ENCODE results near the gene MTOR. TPM values are rescaled to one million over a fixed set of nuclear protein-coding genes. Genes with fewer than 3 reads are reported as not detected.
A peak's percentile ranks its signal among the peaks of the same experiment; 100 is the strongest.

MTOR gene
- total and polyA plus RNA-seq, 5 experiments from 2014 or later, result 3.5 to 45.9 (median 7.2) TPM

GRCh38 chr1:11293856-11294255 is 31.5 kb upstream of the MTOR start:
- Mint-ChIP-seq H3K27me3 (no peaks in the 10 kb centered on the region), H3K4me3 (no peak overlapping the region), H3K36me3 (peaks cover 0 to 35% (median 11%) of the 10 kb centered on the region in 3 donors), H3K4me1 (peaks cover 30 to 56% (median 49%) of the 10 kb centered on the region in 4 donors), H3K9me3 (no peaks in the 10 kb centered on the region), H3K27ac (peak overlapping the region in 4 of 10 donors; percentile 46 to 87 (median 60))
- POLR2A ChIA-PET, result no interaction called here
- DNase-seq, result peak in 1 of 10 donors; percentile 2
- no peak for ATAC-seq

- Mint-ChIP-seq H3K4me3 (peak overlapping the region in 4 of 10 donors; percentile 4 to 47 (median 24)), H3K27me3 (no peaks in the 10 kb centered on the region), H3K27ac (peak overlapping the region in 7 of 10 donors; percentile 15 to 73 (median 43)), H3K36me3 (peaks cover 0 to 57% (median 17%) of the 10 kb centered on the region in 3 donors), H3K9me3 (no peaks in the 10 kb centered on the region), H3K4me1 (peaks cover 30 to 69% (median 59%) of the 10 kb centered on the region in 4 donors)
- ATAC-seq (no peak), DNase-seq (peak in 1 of 10 donors; percentile 4)
- POLR2A ChIA-PET, result interaction anchor here (2.0 kb wide), 1 partner anchor 8 kb away, joined by 6 read pairs; no protein-coding TSS in a partner anchor
Observed at GRCh38 chr1:11291049-11291448, 28.7 kb upstream of the MTOR start.

- H3K36me3 Mint-ChIP-seq, result peaks cover 0 to 68% (median 21%) of the 10 kb centered on the region in 3 donors
- H3K4me3 Mint-ChIP-seq, result no peak overlapping the region
- H3K4me1 Mint-ChIP-seq, result peaks cover 33 to 72% (median 62%) of the 10 kb centered on the region in 4 donors
- no peaks in the 10 kb centered on the region for H3K27me3 Mint-ChIP-seq
- ATAC-seq, result no peak
- peak in 1 of 10 donors; percentile 15 for DNase-seq
- no peaks in the 10 kb centered on the region for H3K9me3 Mint-ChIP-seq
- peak overlapping the region in 6 of 10 donors; percentile 2 to 81 (median 54) for H3K27ac Mint-ChIP-seq
- POLR2A ChIA-PET, result no interaction called here
Observed at GRCh38 chr1:11289064-11289463, 26.7 kb upstream of the MTOR start.

GRCh38 chr1:11286735-11287410 is 24.5 kb upstream of the MTOR start:
- Mint-ChIP-seq H3K4me1 (peaks cover 40 to 77% (median 70%) of the 10 kb centered on the region in 4 donors), H3K4me3 (peak overlapping the region in 2 of 10 donors; percentile 30 to 75), H3K9me3 (no peaks in the 10 kb centered on the region), H3K36me3 (peaks cover 0 to 59% (median 18%) of the 10 kb centered on the region in 3 donors), H3K27ac (peak overlapping the region; percentile 48 to 97 (median 91)), H3K27me3 (no peaks in the 10 kb centered on the region)
- DNase-seq (peak in 1 of 10 donors; percentile 23), ATAC-seq (no peak)
- POLR2A ChIA-PET, result no interaction called here

- Mint-ChIP-seq H3K36me3 (peaks cover 0 to 54% (median 17%) of the 10 kb centered on the region in 3 donors), H3K27ac (peak overlapping the region; percentile 82 to 97 (median 92)), H3K4me3 (peak overlapping the region in 8 of 10 donors; percentile 25 to 76 (median 58)), H3K9me3 (no peaks in the 10 kb centered on the region), H3K4me1 (peaks cover 44 to 78% (median 71%) of the 10 kb centered on the region in 4 donors), H3K27me3 (no peaks in the 10 kb centered on the region)
- POLR2A ChIA-PET, result interaction anchor here (1.4 kb wide), 1 partner anchor 24 kb away, joined by 4 read pairs; the partner anchor contains the start of gene MTOR
- DNase-seq, result peak in 1 of 10 donors; percentile 4
- ATAC-seq, result no peak
Observed at GRCh38 chr1:11285883-11286734, 23.8 kb upstream of the MTOR start.

GRCh38 chr1:11284784-11285183 is 22.4 kb upstream of the MTOR start:
- H3K27ac Mint-ChIP-seq, result peak overlapping the region; percentile 84 to 97 (median 92)
- H3K27me3 Mint-ChIP-seq, result no peaks in the 10 kb centered on the region
- ATAC-seq (no peak), DNase-seq (peak in 2 of 10 donors; percentile 20 to 27)
- POLR2A ChIA-PET, result interaction anchor here (0.8 to 4.1 kb wide), 2 partner anchors 12 to 22 kb away, joined by 5 to 24 read pairs; partner anchors contain the start of genes MTOR and UBIAD1
- H3K4me3 Mint-ChIP-seq, result peak overlapping the region; percentile 53 to 82 (median 72)
- H3K36me3 Mint-ChIP-seq, result peaks cover 0 to 47% (median 14%) of the 10 kb centered on the region in 3 donors
- H3K4me1 Mint-ChIP-seq, result peaks cover 49 to 85% (median 77%) of the 10 kb centered on the region in 4 donors
- H3K9me3 Mint-ChIP-seq, result no peaks in the 10 kb centered on the region

- DNase-seq, result peak in 1 of 10 donors; percentile 14
- H3K27me3 Mint-ChIP-seq, result no peaks in the 10 kb centered on the region
- peak overlapping the region in 9 of 10 donors; percentile 31 to 75 (median 57) for H3K4me3 Mint-ChIP-seq
- no peaks in the 10 kb centered on the region for H3K9me3 Mint-ChIP-seq
- H3K4me1 Mint-ChIP-seq, result peaks cover 52 to 88% (median 82%) of the 10 kb centered on the region in 4 donors
- H3K27ac Mint-ChIP-seq, result peak overlapping the region; percentile 84 to 97 (median 92)
- peaks cover 0 to 50% (median 23%) of the 10 kb centered on the region in 3 donors for H3K36me3 Mint-ChIP-seq
- POLR2A ChIA-PET, result interaction anchor here (0.6 to 4.1 kb wide), 5 partner anchors 9 to 25 kb away, joined by 3 to 24 read pairs (median 6); partner anchors contain the start of genes MTOR and UBIAD1
- ATAC-seq, result no peak
Observed at GRCh38 chr1:11283151-11283550, 20.8 kb upstream of the MTOR start.

- Mint-ChIP-seq H3K36me3 (peaks cover 0 to 51% (median 26%) of the 10 kb centered on the region in 3 donors), H3K27me3 (no peaks in the 10 kb centered on the region), H3K4me1 (peaks cover 57 to 94% (median 85%) of the 10 kb centered on the region in 4 donors), H3K4me3 (peak overlapping the region in 9 of 10 donors; percentile 57 to 77 (median 69)), H3K27ac (peak overlapping the region; percentile 84 to 96 (median 92)), H3K9me3 (no peaks in the 10 kb centered on the region)
- DNase-seq, result no peak
- ATAC-seq, result no peak
- POLR2A ChIA-PET, result interaction anchor here (0.6 to 4.1 kb wide), 4 partner anchors 9 to 187 kb away, joined by 3 to 25 read pairs (median 14); partner anchors contain the start of genes MTOR and UBIAD1
Observed at GRCh38 chr1:11281518-11282331, 19.4 kb upstream of the MTOR start.

- peaks cover 3 to 50% (median 23%) of the 10 kb centered on the region in 3 donors for H3K36me3 Mint-ChIP-seq
- peak overlapping the region; percentile 56 to 77 (median 70) for H3K4me3 Mint-ChIP-seq
- no peaks in the 10 kb centered on the region for H3K27me3 Mint-ChIP-seq
- H3K4me1 Mint-ChIP-seq, result peaks cover 57 to 94% (median 85%) of the 10 kb centered on the region in 4 donors
- POLR2A ChIA-PET, result interaction anchor here (3.0 to 4.1 kb wide), 2 partner anchors 8 to 19 kb away, joined by 24 to 25 read pairs; partner anchors contain the start of genes MTOR and UBIAD1
- H3K9me3 Mint-ChIP-seq, result no peaks in the 10 kb centered on the region
- ATAC-seq, result peak; percentile 88
- peak overlapping the region; percentile 84 to 96 (median 92) for H3K27ac Mint-ChIP-seq
- peak in 6 of 10 donors; percentile 19 to 62 (median 52) for DNase-seq
Observed at GRCh38 chr1:11280719-11281376, 18.5 kb upstream of the MTOR start.

- POLR2A ChIA-PET, result interaction anchor here (0.7 to 3.0 kb wide), 2 partner anchors 18 to 628 kb away, joined by 3 to 25 read pairs; partner anchors contain the start of gene MTOR
- Mint-ChIP-seq H3K9me3 (no peaks in the 10 kb centered on the region), H3K36me3 (peaks cover 4 to 54% (median 19%) of the 10 kb centered on the region in 3 donors), H3K27me3 (no peaks in the 10 kb centered on the region), H3K4me1 (peaks cover 53 to 93% (median 84%) of the 10 kb centered on the region in 4 donors), H3K4me3 (peak overlapping the region in 8 of 10 donors; percentile 27 to 77 (median 72)), H3K27ac (peak overlapping the region; percentile 84 to 96 (median 92))
- no peak for DNase-seq
- ATAC-seq, result no peak
Observed at GRCh38 chr1:11279630-11280029, 17.3 kb upstream of the MTOR start.

- Mint-ChIP-seq H3K4me3 (peak overlapping the region in 1 of 10 donors; percentile 22), H3K27me3 (no peaks in the 10 kb centered on the region), H3K36me3 (peaks cover 4 to 55% (median 19%) of the 10 kb centered on the region in 3 donors), H3K4me1 (peaks cover 51 to 89% (median 80%) of the 10 kb centered on the region in 4 donors), H3K9me3 (no peaks in the 10 kb centered on the region), H3K27ac (peak overlapping the region; percentile 44 to 96 (median 90))
- no peak for ATAC-seq
- DNase-seq, result no peak
- POLR2A ChIA-PET, result interaction anchor here (3.0 kb wide), 1 partner anchor 17 kb away, joined by 25 read pairs; the partner anchor contains the start of gene MTOR
Observed at GRCh38 chr1:11279152-11279551, 16.8 kb upstream of the MTOR start.

All from naive thymus-derived CD8-positive, alpha-beta T cell (primary cell).